Liver (tissue), 9 donors: Measurements from ENCODE around the gene CAPRIN2. TPM values are rescaled to one million over a fixed set of nuclear protein-coding genes. Genes with fewer than 3 reads are reported as not detected.

Source experiments
- DNase-seq: peaks from one replicate; pipeline ENCODE4 v3.0.0-alpha.2; 2017; ENCODE audit warnings: low spot score
- H3K27ac ChIP-seq, 2 donors: one replicate each; pipeline ENCODE4 v1.7.0; 2013; ENCODE audit warnings: inconsistent platforms in 2 of 2, low read length in 2 of 2, control low read depth in 1 of 2, low read depth in 1 of 2, mild to moderate bottlenecking in 1 of 2
- H3K27me3 ChIP-seq, 4 donors: one replicate each; pipeline versions ENCODE4 v1.6.1 to v1.7.0; 2013; ENCODE audit warnings: low read length in 3 of 4, inconsistent platforms in 1 of 4, mild to moderate bottlenecking in 1 of 4, moderate library complexity in 1 of 4; ENCODE audit not compliant: control insufficient read depth in 4 of 4, insufficient read depth in 4 of 4
- H3K36me3 ChIP-seq, 4 donors: one replicate each; pipeline versions ENCODE4 v1.6.1 to v1.7.0; 2013; ENCODE audit warnings: low read length in 3 of 4, mild to moderate bottlenecking in 3 of 4, low read depth in 1 of 4, moderate library complexity in 1 of 4; ENCODE audit not compliant: control insufficient read depth in 4 of 4, insufficient read depth in 3 of 4
- H3K4me1 ChIP-seq, 4 donors: one replicate each; pipeline versions ENCODE4 v1.6.1 to v1.7.0; 2013; ENCODE audit warnings: low read length in 3 of 4, mild to moderate bottlenecking in 3 of 4, moderate library complexity in 1 of 4; ENCODE audit not compliant: control insufficient read depth in 4 of 4, insufficient read depth in 4 of 4
- H3K4me3 ChIP-seq, 3 donors: one replicate each; pipeline versions ENCODE4 v1.6.1 to v1.7.0; 2013; ENCODE audit warnings: low read length in 3 of 3, control low read depth in 1 of 3, low read depth in 1 of 3, mild to moderate bottlenecking in 1 of 3
- H3K9ac ChIP-seq, 2 donors: one replicate each; pipeline ENCODE4 v1.7.0; 2013; ENCODE audit warnings: low read length in 2 of 2, mild to moderate bottlenecking in 2 of 2, moderate library complexity in 2 of 2, control low read depth in 1 of 2, low read depth in 1 of 2
- H3K9me3 ChIP-seq, 4 donors: one replicate each; pipeline versions ENCODE4 v1.6.1 to v1.7.0; 2013; ENCODE audit warnings: low read length in 3 of 4; ENCODE audit not compliant: control insufficient read depth in 4 of 4
- EGR1 ChIP-seq, 2 donors: IDR thresholded peaks; 2 replicates each; pipeline ENCODE4 v1.6.1; 2016 to 2018; ENCODE audit warnings: antibody characterized with exemption in 2 of 2, low read depth in 2 of 2
- FOXA1 ChIP-seq: IDR thresholded peaks from 2 replicates; pipeline ENCODE4 v1.6.1; 2016; ENCODE audit warnings: antibody characterized with exemption
- HNF4A ChIP-seq, 2 donors: conservative IDR thresholded peaks; 2 replicates each; pipeline ENCODE4 v1.6.1; 2016; ENCODE audit warnings: antibody characterized with exemption in 2 of 2, mild to moderate bottlenecking in 2 of 2
- HNF4G ChIP-seq: IDR thresholded peaks from 2 replicates; pipeline ENCODE4 v1.6.1; 2016; ENCODE audit warnings: antibody characterized with exemption
- NR2F2 ChIP-seq: IDR thresholded peaks from 2 replicates; pipeline ENCODE4 v1.6.1; 2016; ENCODE audit warnings: antibody characterized with exemption
- RAD21 ChIP-seq, 2 donors: IDR thresholded peaks; 2 replicates each; pipeline ENCODE4 v1.6.1; 2016; ENCODE audit warnings: antibody characterized with exemption in 2 of 2, mild to moderate bottlenecking in 2 of 2
- REST ChIP-seq: IDR thresholded peaks from 2 replicates; pipeline ENCODE4 v1.6.1; 2016; ENCODE audit warnings: antibody characterized with exemption, mild to moderate bottlenecking
- RXRA ChIP-seq, 2 donors: IDR thresholded peaks; 2 replicates each; pipeline ENCODE4 v1.6.1; 2017 to 2018; ENCODE audit warnings: antibody characterized with exemption in 2 of 2, mild to moderate bottlenecking in 1 of 2
- YY1 ChIP-seq: IDR thresholded peaks from 2 replicates; pipeline ENCODE4 v1.6.1; 2016; ENCODE audit warnings: antibody characterized with exemption, mild to moderate bottlenecking
- ZBTB33 ChIP-seq: IDR thresholded peaks from 2 replicates; pipeline ENCODE4 v1.6.1; 2016; ENCODE audit warnings: antibody characterized with exemption
- WGBS: extraction: QIAGEN DNeasy Blood & Tissue Kit; methylation state at CpG from one replicate; pipeline ENCODE4 v1.1.7; 2013; 5-methylcytosine and 5-hydroxymethylcytosine counted together
- polyA plus RNA-seq, 2 donors: library from polyadenylated mRNA; stranded (reverse) in 1 of 2; unstranded in 1 of 2; fragments of 200-250 nt in 1 of 2; fragments of >200 nt in 1 of 2; fragmentation: Nextera tagmentation in 1 of 2; extraction: Ambion mirVana in 1 of 2; gene quantifications; one replicate each; pipeline versions ENCODE4 v1.2.1 to v1.2.3, GENCODE V29; 2013 to 2015
- total RNA-seq, 2 donors: library from RNA; depleted of rRNA; stranded (reverse); fragments of >200 nt; gene quantifications; one replicate each; pipeline ENCODE4 v1.2.3, GENCODE V29; 2014
- donor health status: healthy.
- donor health status: healthy.
- donor health status: healthy.
- donor health status: healthy.
- donor health status: healthy.

The CAPRIN2 gene
- total and polyA plus RNA-seq, 4 donors: 4.6 to 14.8 (median 9.4) TPM

GRCh38 chr12:30755395-30755762, 628 bp upstream of the CAPRIN2 start:
- Histone ChIP-seq H3K27ac (peak overlapping the region; percentile 74 to 87), H3K9me3 (no peaks in the 10 kb centered on the region), H3K9ac (peak overlapping the region; percentile 21 to 70), H3K4me3 (peak overlapping the region; percentile 52 to 97 (median 86)), H3K27me3 (no peaks in the 10 kb centered on the region), H3K36me3 (no peaks in the 10 kb centered on the region), H3K4me1 (peaks cover 2 to 21% (median 4%) of the 10 kb centered on the region in 4 donors)
- peak; percentile 8 for TF ChIP-seq FOXA1
- TF ChIP-seq REST: no peak
- WGBS: 8% methylated on average over 7 of the region's 7 CpGs
- no peak for DNase-seq

GRCh38 chr12:30754383-30754749, 385 bp downstream of the CAPRIN2 start:
- no peaks in the 10 kb centered on the region for H3K36me3 ChIP-seq
- peaks cover 2 to 21% (median 4%) of the 10 kb centered on the region in 4 donors for H3K4me1 ChIP-seq
- no peaks in the 10 kb centered on the region for H3K27me3 ChIP-seq
- H3K9ac ChIP-seq: peak overlapping the region; percentile 60 to 89
- H3K9me3 ChIP-seq: no peaks in the 10 kb centered on the region
- WGBS: under 1% methylated on average over 40 of the region's 40 CpGs
- DNase-seq: no peak
- TF ChIP-seq HNF4A (conservative IDR thresholded peaks at IDR 0.05) (no peak), REST (no peak), ZBTB33 (no peak), RAD21 (IDR thresholded peaks at IDR 0.05) (no peak), FOXA1 (no peak), HNF4G (no peak), NR2F2 (no peak), EGR1 (IDR thresholded peaks at IDR 0.05; ENCODE audit: low read depth in 2 of 2) (no peak), RXRA (IDR thresholded peaks at IDR 0.05) (no peak), YY1 (no peak)
- peak overlapping the region; percentile 38 to 73 for H3K27ac ChIP-seq
- H3K4me3 ChIP-seq: peak overlapping the region; percentile 81 to 97 (median 88)
